ENCODE data around the gene FARP1.

Gene FARP1

GRCh38 chr13:98150832-98151479, 8.1 kb downstream of the FARP1 start:
- TF ChIP-seq CTCF (IDR thresholded peaks at IDR 0.05) = no peak

- no peak for TF ChIP-seq CTCF (IDR thresholded peaks at IDR 0.05)
Observed at GRCh38 chr13:98155475-98156109, 12.7 kb downstream of the FARP1 start.

GRCh38 chr13:98156259-98156658, 13.4 kb downstream of the FARP1 start:
- TF ChIP-seq CTCF (IDR thresholded peaks at IDR 0.05) = no peak

GRCh38 chr13:98157188-98157587, 14.3 kb downstream of the FARP1 start:
- TF ChIP-seq CTCF (IDR thresholded peaks at IDR 0.05) = no peak

- no peak for TF ChIP-seq CTCF (IDR thresholded peaks at IDR 0.05)
Observed at GRCh38 chr13:98157609-98158008, 14.7 kb downstream of the FARP1 start.

- TF ChIP-seq CTCF (IDR thresholded peaks at IDR 0.05) = no peak
Observed at GRCh38 chr13:98158172-98158899, 15.4 kb downstream of the FARP1 start.

GRCh38 chr13:98162935-98163334, 20.0 kb downstream of the FARP1 start:
- TF ChIP-seq CTCF (IDR thresholded peaks at IDR 0.05) = no peak

Data from LNCAP (cell line).